Activated T-helper 2 cell treated with anti-CD3 and anti-CD28 coated beads, Interferon-gamma antibody, Interleukin-2, Interleukin-4, amounts not matched to agents 10 μg/mL and 5 μg/mL and 100 μg/mL, durations not matched to agents 14 hours and 24 hours and 36 hours (primary cell): ENCODE data around the gene WDR93. TPM values are rescaled to one million over a fixed set of nuclear protein-coding genes. Genes with fewer than 3 reads are reported as not detected.

Experiments used
- DNase-seq: peaks from one replicate; pipeline ENCODE4 v3.0.0; 2021; ENCODE audit warnings: low spot score
- H3K27ac Mint-ChIP-seq: one replicate; pipeline ENCODE4 v1.8.0; 2021; ENCODE audit warnings: mixed read lengths
- H3K27me3 Mint-ChIP-seq: one replicate; pipeline ENCODE4 v1.8.0; 2021; ENCODE audit warnings: low read depth, mixed read lengths
- H3K36me3 Mint-ChIP-seq: one replicate; pipeline ENCODE4 v1.8.0; 2021; ENCODE audit warnings: low read depth, mixed read lengths
- H3K4me1 Mint-ChIP-seq: one replicate; pipeline ENCODE4 v1.8.0; 2021; ENCODE audit warnings: low read depth, mixed read lengths
- H3K4me3 Mint-ChIP-seq: one replicate; pipeline ENCODE4 v1.8.0; 2021; ENCODE audit warnings: low read depth, mild to moderate bottlenecking, moderate library complexity, mixed read lengths
- H3K9me3 Mint-ChIP-seq: one replicate; pipeline ENCODE4 v1.8.0; 2021; ENCODE audit warnings: mixed read lengths
- intact Hi-C: fragments of 100-400 bp; cut with micrococcal nuclease; formaldehyde crosslinking; loops from one replicate; pipeline ENCODE4 v1.15.1; 2023
- total RNA-seq: library from RNA; stranded (reverse); gene quantifications from 2 replicates; pipeline ENCODE4 v1.2.3, GENCODE V29; 2022

WDR93 gene
- total RNA-seq, 1 donor from 2014 or later, result not detected

GRCh38 chr15:89666858-89667705, 23.5 kb upstream of the WDR93 start:
- H3K4me3 Mint-ChIP-seq, result no peak overlapping the region
- intact Hi-C loops, result no loop called here

GRCh38 chr15:89667706-89667960, 23.0 kb upstream of the WDR93 start:
- Mint-ChIP-seq H3K9me3 (no peaks in the 10 kb centered on the region), H3K36me3 (no peaks in the 10 kb centered on the region), H3K4me1 (no peaks in the 10 kb centered on the region), H3K27me3 (peaks cover 19% of the 10 kb centered on the region), H3K27ac (no peak overlapping the region), H3K4me3 (no peak overlapping the region)
- intact Hi-C loops, result no loop called here
- DNase-seq, result no peak

More at GRCh38 chr15:89666858-89667705, 23.5 kb upstream of the WDR93 start:
- Mint-ChIP-seq H3K9me3 (no peaks in the 10 kb centered on the region), H3K27ac (no peak overlapping the region), H3K27me3 (peaks cover 23% of the 10 kb centered on the region), H3K4me1 (no peaks in the 10 kb centered on the region), H3K36me3 (no peaks in the 10 kb centered on the region)
- DNase-seq, result no peak

- Mint-ChIP-seq H3K27me3 (peaks cover 16% of the 10 kb centered on the region), H3K9me3 (no peaks in the 10 kb centered on the region), H3K27ac (no peak overlapping the region), H3K36me3 (no peaks in the 10 kb centered on the region), H3K4me3 (no peak overlapping the region), H3K4me1 (no peaks in the 10 kb centered on the region)
- intact Hi-C loops, result no loop called here
- no peak for DNase-seq
These were observed 22.4 kb upstream of the WDR93 start for GRCh38 chr15:89668171-89668570.

GRCh38 chr15:89669309-89669865, 21.2 kb upstream of the WDR93 start:
- Mint-ChIP-seq H3K36me3 (no peaks in the 10 kb centered on the region), H3K27ac (no peak overlapping the region), H3K9me3 (no peaks in the 10 kb centered on the region), H3K27me3 (peaks cover 14% of the 10 kb centered on the region), H3K4me1 (no peaks in the 10 kb centered on the region), H3K4me3 (no peak overlapping the region)
- intact Hi-C loops, result no loop called here
- DNase-seq, result no peak

GRCh38 chr15:89669941-89670340, 20.7 kb upstream of the WDR93 start:
- H3K9me3 Mint-ChIP-seq, result no peaks in the 10 kb centered on the region
- peaks cover 8% of the 10 kb centered on the region for H3K27me3 Mint-ChIP-seq
- H3K4me3 Mint-ChIP-seq, result no peak overlapping the region
- no peaks in the 10 kb centered on the region for H3K36me3 Mint-ChIP-seq
- no peaks in the 10 kb centered on the region for H3K4me1 Mint-ChIP-seq
- intact Hi-C loops, result no loop called here
- no peak overlapping the region for H3K27ac Mint-ChIP-seq
- no peak for DNase-seq

- no peak overlapping the region for H3K4me3 Mint-ChIP-seq
- H3K27ac Mint-ChIP-seq, result no peak overlapping the region
- no peaks in the 10 kb centered on the region for H3K36me3 Mint-ChIP-seq
- no peak for DNase-seq
- H3K4me1 Mint-ChIP-seq, result no peaks in the 10 kb centered on the region
- intact Hi-C loops, result no loop called here
- H3K27me3 Mint-ChIP-seq, result peaks cover 7% of the 10 kb centered on the region
- no peaks in the 10 kb centered on the region for H3K9me3 Mint-ChIP-seq
These were observed 19.5 kb upstream of the WDR93 start for GRCh38 chr15:89670971-89671560.

- H3K27ac Mint-ChIP-seq, result no peak overlapping the region
These were observed 18.9 kb upstream of the WDR93 start for GRCh38 chr15:89671687-89672086.

GRCh38 chr15:89672221-89673164, 18.1 kb upstream of the WDR93 start:
- H3K27me3 Mint-ChIP-seq, result peaks cover 1% of the 10 kb centered on the region
- H3K36me3 Mint-ChIP-seq, result no peaks in the 10 kb centered on the region

More at GRCh38 chr15:89671687-89672086, 18.9 kb upstream of the WDR93 start:
- intact Hi-C loops, result no loop called here
- Mint-ChIP-seq H3K36me3 (no peaks in the 10 kb centered on the region), H3K9me3 (no peaks in the 10 kb centered on the region), H3K4me1 (no peaks in the 10 kb centered on the region), H3K4me3 (no peak overlapping the region), H3K27me3 (peaks cover 3% of the 10 kb centered on the region)
- DNase-seq, result no peak

GRCh38 chr15:89673165-89673512, 17.5 kb upstream of the WDR93 start:
- Mint-ChIP-seq H3K27me3 (no peaks in the 10 kb centered on the region), H3K9me3 (no peaks in the 10 kb centered on the region), H3K27ac (no peak overlapping the region), H3K4me3 (no peak overlapping the region), H3K36me3 (no peaks in the 10 kb centered on the region), H3K4me1 (no peaks in the 10 kb centered on the region)
- intact Hi-C loops, result no loop called here
- no peak for DNase-seq

More at GRCh38 chr15:89672221-89673164, 18.1 kb upstream of the WDR93 start:
- Mint-ChIP-seq H3K27ac (no peak overlapping the region), H3K4me3 (no peak overlapping the region), H3K9me3 (no peaks in the 10 kb centered on the region), H3K4me1 (no peaks in the 10 kb centered on the region)
- DNase-seq, result no peak
- intact Hi-C loops, result no loop called here

GRCh38 chr15:89674526-89674925, 16.1 kb upstream of the WDR93 start:
- H3K4me1 Mint-ChIP-seq, result no peaks in the 10 kb centered on the region
- no peaks in the 10 kb centered on the region for H3K36me3 Mint-ChIP-seq
- intact Hi-C loops, result no loop called here
- peaks cover 4% of the 10 kb centered on the region for H3K27me3 Mint-ChIP-seq
- no peaks in the 10 kb centered on the region for H3K9me3 Mint-ChIP-seq
- H3K27ac Mint-ChIP-seq, result no peak overlapping the region
- DNase-seq, result no peak
- no peak overlapping the region for H3K4me3 Mint-ChIP-seq

- H3K9me3 Mint-ChIP-seq, result no peaks in the 10 kb centered on the region
- intact Hi-C loops, result no loop called here
- DNase-seq, result no peak
- H3K27me3 Mint-ChIP-seq, result peaks cover 9% of the 10 kb centered on the region
- no peak overlapping the region for H3K27ac Mint-ChIP-seq
- H3K4me1 Mint-ChIP-seq, result no peaks in the 10 kb centered on the region
- H3K4me3 Mint-ChIP-seq, result no peak overlapping the region
- no peaks in the 10 kb centered on the region for H3K36me3 Mint-ChIP-seq
These were observed 15.0 kb upstream of the WDR93 start for GRCh38 chr15:89675606-89676005.

- H3K4me1 Mint-ChIP-seq, result no peaks in the 10 kb centered on the region
- no peak overlapping the region for H3K27ac Mint-ChIP-seq
- intact Hi-C loops, result no loop called here
- H3K36me3 Mint-ChIP-seq, result no peaks in the 10 kb centered on the region
- H3K27me3 Mint-ChIP-seq, result peaks cover 13% of the 10 kb centered on the region
- no peaks in the 10 kb centered on the region for H3K9me3 Mint-ChIP-seq
- H3K4me3 Mint-ChIP-seq, result no peak overlapping the region
- no peak for DNase-seq
These were observed 13.2 kb upstream of the WDR93 start for GRCh38 chr15:89677381-89677780.
